H1 (cell line): ENCODE data around the gene CCDC154. TPM values are rescaled to one million over a fixed set of nuclear protein-coding genes. Genes with fewer than 3 reads are reported as not detected.

Source experiments
- CTCF ChIA-PET: fragments of 300-600 bp; sonication (Branson Sonifier 250); formaldehyde crosslinking; loops from one replicate; lab custom pipeline; 2021; ENCODE audit not compliant: partially characterized antibody; lab: Charles Lee
- POLR2A ChIA-PET: fragments of 300-600 bp; sonication (Branson Sonifier 250); formaldehyde crosslinking; loops from one replicate; lab custom pipeline; 2021; ENCODE audit warnings: inconsistent platforms; ENCODE audit not compliant: partially characterized antibody; lab: Charles Lee
- DNase-seq, 2 experiments: peaks; one replicate each; pipeline versions ENCODE4 v3.0.0 to v3.0.0-alpha.2; 2010 to 2022; ENCODE audit warnings: low spot score in 2 of 2, low read depth in 1 of 2, mixed read lengths in 1 of 2
- FAIRE-seq: peaks from 2 replicates; lab custom pipeline; 2011; peaks lifted over from hg19 to GRCh38; lab: Jason Lieb, UNC
- H2AFZ ChIP-seq: 2 replicates; pipeline ENCODE4 v1.8.1; 2012; ENCODE audit warnings: low read length, inconsistent platforms
- H2AK5ac ChIP-seq: 2 replicates; pipeline ENCODE4 v1.6.1; 2013; ENCODE audit warnings: low read depth, low read length
- H2BK120ac ChIP-seq: replicated peaks from 2 replicates; pipeline ENCODE3; 2013; ENCODE audit warnings: low read depth, low read length, inconsistent platforms
- H2BK12ac ChIP-seq: 2 replicates; pipeline ENCODE4 v1.6.1; 2013; ENCODE audit warnings: low read depth, low read length
- H2BK15ac ChIP-seq: 2 replicates; pipeline ENCODE4 v1.6.1; 2013; ENCODE audit warnings: low read length
- H2BK20ac ChIP-seq: 2 replicates; pipeline ENCODE4 v1.6.1; 2013; ENCODE audit warnings: low read length
- H2BK5ac ChIP-seq: 2 replicates; pipeline ENCODE4 v1.6.1; 2013; ENCODE audit warnings: low read depth, low read length
- H3K14ac ChIP-seq: 2 replicates; pipeline ENCODE4 v1.6.1; 2013; ENCODE audit warnings: inconsistent platforms; ENCODE audit not compliant: insufficient read length
- H3K18ac ChIP-seq: 2 replicates; pipeline ENCODE4 v1.6.1; 2013; ENCODE audit warnings: low read length; ENCODE audit errors: extremely low read depth
- H3K23ac ChIP-seq: 2 replicates; pipeline ENCODE4 v1.6.1; 2013; ENCODE audit warnings: inconsistent platforms; ENCODE audit not compliant: insufficient read length
- H3K23me2 ChIP-seq: 2 replicates; pipeline ENCODE4 v1.6.1; 2013; ENCODE audit warnings: low read depth, low read length
- H3K27ac ChIP-seq: 2 replicates; pipeline ENCODE4 v1.6.1; 2011; ENCODE audit warnings: low read depth, low read length, inconsistent platforms
- H3K27me3 ChIP-seq, 4 experiments: replicated peaks in 1 of 4; 1 replicate in 1 of 4; 2 replicates in 3 of 4; pipeline versions ENCODE4 v1.6.1 to v1.8.1; 2011 to 2013; ENCODE audit warnings: low read length in 3 of 4, mild to moderate bottlenecking in 3 of 4, inconsistent platforms in 2 of 4, mixed read lengths in 2 of 4, moderate library complexity in 1 of 4; ENCODE audit not compliant: control insufficient read depth in 3 of 4, insufficient read depth in 3 of 4; ENCODE audit errors: extremely low read depth in 1 of 4
- H3K36me3 ChIP-seq, 4 experiments: 2 replicates each; pipeline versions ENCODE4 v1.6.1 to v1.8.1; 2011 to 2013; ENCODE audit warnings: mild to moderate bottlenecking in 4 of 4, low read length in 3 of 4, moderate library complexity in 2 of 4, control low read depth in 1 of 4, inconsistent platforms in 1 of 4; ENCODE audit not compliant: insufficient read depth in 4 of 4, control insufficient read depth in 2 of 4
- H3K4ac ChIP-seq: replicated peaks from 2 replicates; pipeline ENCODE3; 2013; ENCODE audit warnings: low read length, low read depth, mixed read lengths, inconsistent platforms; ENCODE audit not compliant: insufficient read length
- H3K4me1 ChIP-seq, 4 experiments: replicated peaks in 1 of 4; 1 replicate in 1 of 4; 2 replicates in 3 of 4; pipeline versions ENCODE4 v1.6.1 to v1.8.1; 2011 to 2013; ENCODE audit warnings: low read length in 3 of 4, inconsistent platforms in 2 of 4, mixed read lengths in 1 of 4; ENCODE audit not compliant: insufficient read depth in 4 of 4, control insufficient read depth in 3 of 4
- H3K4me2 ChIP-seq, 2 experiments: 2 replicates each; pipeline versions ENCODE4 v1.6.1 to v1.8.1; 2011 to 2013; ENCODE audit warnings: low read depth in 2 of 2, low read length in 2 of 2, control low read depth in 1 of 2, inconsistent platforms in 1 of 2, mild to moderate bottlenecking in 1 of 2; ENCODE audit not compliant: insufficient read depth in 1 of 2
- H3K4me3 ChIP-seq, 4 experiments: fragments of 200-600, 300-600 bp in 1 of 4; sonication (generic), shearing (Covaris generic), sonication (Bioruptor Twin) in 1 of 4; 2 replicates each; pipeline versions ENCODE4 v1.5.1 to v1.8.1; 2011 to 2016; ENCODE audit warnings: low read length in 4 of 4, low read depth in 3 of 4, control low read depth in 2 of 4, inconsistent platforms in 2 of 4, mild to moderate bottlenecking in 2 of 4, mixed read lengths in 1 of 4, moderate library complexity in 1 of 4; ENCODE audit not compliant: insufficient read depth in 2 of 4; ENCODE audit errors: extremely low read depth in 1 of 4
- H3K56ac ChIP-seq: replicated peaks from 2 replicates; pipeline ENCODE3; 2013; ENCODE audit warnings: low read depth, mild to moderate bottlenecking, mixed read lengths, low read length, inconsistent platforms; ENCODE audit not compliant: insufficient read length
- H3K79me1 ChIP-seq: 2 replicates; pipeline ENCODE4 v1.6.1; 2013; ENCODE audit warnings: low read depth, low read length, control low read depth
- H3K79me2 ChIP-seq, 2 experiments: 2 replicates each; pipeline versions ENCODE4 v1.6.1 to v1.8.1; 2012 to 2013; ENCODE audit warnings: low read length in 2 of 2, mild to moderate bottlenecking in 2 of 2, inconsistent platforms in 1 of 2; ENCODE audit not compliant: insufficient read depth in 2 of 2, control insufficient read depth in 1 of 2
- H3K9ac ChIP-seq, 4 experiments: replicated peaks in 1 of 4; 1 replicate in 1 of 4; 2 replicates in 3 of 4; pipeline versions ENCODE4 v1.6.1 to v1.8.1; 2011 to 2013; ENCODE audit warnings: low read depth in 3 of 4, low read length in 3 of 4, control low read depth in 2 of 4, mild to moderate bottlenecking in 2 of 4, moderate library complexity in 2 of 4, inconsistent platforms in 1 of 4; ENCODE audit errors: extremely low read depth in 1 of 4
- H3K9me3 ChIP-seq, 2 experiments: 2 replicates each; pipeline versions ENCODE4 v1.6.1 to v1.8.1; 2012 to 2013; ENCODE audit warnings: mild to moderate bottlenecking in 2 of 2, moderate library complexity in 2 of 2, control low read depth in 1 of 2, inconsistent platforms in 1 of 2, low read depth in 1 of 2, low read length in 1 of 2, mixed read lengths in 1 of 2; ENCODE audit not compliant: insufficient read depth in 2 of 2
- H4K20me1 ChIP-seq, 2 experiments: replicated peaks in 1 of 2; 2 replicates each; pipeline versions ENCODE3 to v1.8.1; 2011 to 2013; ENCODE audit warnings: inconsistent platforms in 2 of 2, low read length in 2 of 2, mild to moderate bottlenecking in 1 of 2; ENCODE audit not compliant: insufficient read depth in 2 of 2, control insufficient read depth in 1 of 2
- H4K5ac ChIP-seq: 2 replicates; pipeline ENCODE4 v1.6.1; 2013; ENCODE audit warnings: low read length, low read depth, mixed read lengths, inconsistent platforms; ENCODE audit not compliant: insufficient read length
- H4K8ac ChIP-seq: 2 replicates; pipeline ENCODE4 v1.8.0; 2013; ENCODE audit warnings: mild to moderate bottlenecking, moderate library complexity, low read length, inconsistent platforms; ENCODE audit not compliant: insufficient read depth; ENCODE audit errors: extremely low read depth
- H4K91ac ChIP-seq: replicated peaks from 2 replicates; pipeline ENCODE3; 2013; ENCODE audit warnings: low read length, mixed read lengths, inconsistent platforms; ENCODE audit not compliant: insufficient read length
- BCL11A ChIP-seq, 2 experiments: IDR thresholded peaks; one replicate each; pipeline ENCODE4 v1.6.1; 2011; ENCODE audit warnings: low read depth in 2 of 2, low read length in 2 of 2, mild to moderate bottlenecking in 2 of 2
- EZH2 ChIP-seq: fragments of 200-600 bp; sonication (generic); IDR thresholded peaks from 2 replicates; pipeline ENCODE4 v1.7.1; 2012; ENCODE audit warnings: low read depth, mild to moderate bottlenecking, moderate library complexity, low read length, inconsistent platforms; ENCODE audit not compliant: severe bottlenecking
- FOSL1 ChIP-seq: IDR thresholded peaks from 2 replicates; pipeline ENCODE4 v1.6.1; 2011; ENCODE audit warnings: mild to moderate bottlenecking, low read depth, low read length, moderate library complexity; ENCODE audit not compliant: insufficient read depth
- GABPA ChIP-seq: IDR thresholded peaks from 2 replicates; pipeline ENCODE4 v1.6.1; 2011; ENCODE audit warnings: mild to moderate bottlenecking, low read length, moderate library complexity, borderline replicate concordance; ENCODE audit not compliant: insufficient read depth
- GTF2F1 ChIP-seq: IDR thresholded peaks from 2 replicates; pipeline ENCODE4 v1.6.1; 2012; ENCODE audit warnings: low read depth, low read length, improper control_type of control experiment, borderline replicate concordance
- HDAC2 ChIP-seq, 2 experiments: fragments of 300-600 bp in 1 of 2; sonication (generic) in 1 of 2; IDR thresholded peaks; 2 replicates each; pipeline ENCODE4 v1.6.1; 2011 to 2012; ENCODE audit warnings: low read depth in 2 of 2, low read length in 2 of 2, mild to moderate bottlenecking in 2 of 2, moderate library complexity in 2 of 2, borderline replicate concordance in 1 of 2, inconsistent platforms in 1 of 2
- KDM4A ChIP-seq: IDR thresholded peaks from one replicate; pipeline ENCODE4 v1.7.1; 2012; ENCODE audit warnings: low read depth, mild to moderate bottlenecking, moderate library complexity, low read length, inconsistent platforms; ENCODE audit not compliant: severe bottlenecking
- POLR2A ChIP-seq, 2 experiments: IDR thresholded peaks; 1 replicate in 1 of 2; 2 replicates in 1 of 2; pipeline ENCODE4 v1.6.1; 2011; ENCODE audit warnings: low read depth in 2 of 2, low read length in 2 of 2, mild to moderate bottlenecking in 2 of 2; ENCODE audit errors: control extremely low read depth in 1 of 2
- POLR2AphosphoS5 ChIP-seq: IDR thresholded peaks from 2 replicates; pipeline ENCODE4 v1.6.1; 2011; ENCODE audit warnings: low read depth, low read length
- WGBS, 2 experiments: shearing (Covaris generic) in 1 of 2; methylation state at CpG; one replicate each; pipeline versions ENCODE4 v1.1.6 to v1.1.7; 2013 to 2015; ENCODE audit warnings: low lambda C conversion rate in 2 of 2, mixed read lengths in 2 of 2, inconsistent platforms in 1 of 2, low coverage in 1 of 2, missing lambda C conversion rate in 1 of 2; ENCODE audit not compliant: insufficient replicate concordance in 2 of 2, insufficient coverage in 1 of 2, insufficient read length in 1 of 2; ENCODE audit errors: extremely low coverage in 1 of 2, missing lambda C conversion rate in 1 of 2; 5-methylcytosine and 5-hydroxymethylcytosine counted together
- polyA plus RNA-seq, 7 experiments: library from polyadenylated mRNA; depleted of rRNA in 3 of 7; stranded (reverse) in 5 of 7; unstranded in 2 of 7; fragments of >200 nt in 5 of 7; fragments of 200-250 nt in 2 of 7; gene quantifications; 1 replicate in 5 of 7; 2 replicates in 1 of 7; 4 replicates in 1 of 7; pipeline versions ENCODE4 v1.2.1 to v1.2.3, GENCODE V29; 2011 to 2013; ENCODE audit warnings: missing spikeins in 2 of 7, mixed read lengths in 2 of 7
- total RNA-seq: library from RNA; stranded (reverse); fragmentation: NEBNext Ultra II Directional; extraction: Animal tissue kit (Norgen Biotek cat#: 25700); gene quantifications from 2 replicates; pipeline ENCODE4 v1.2.1, GENCODE V29; 2021
- TF ChIP-seq, protein P1 (sequence below): IDR thresholded peaks from 2 replicates; pipeline ENCODE4 v1.6.1; 2011; ENCODE audit warnings: low read length, improper control_type of control experiment

Gene CCDC154
- total and polyA plus RNA-seq, 2 of the 8 experiments (the other 6 are each of a cell fraction or from before 2014, with no cell fraction given), result 0.15 to 0.88 TPM

DNA sequence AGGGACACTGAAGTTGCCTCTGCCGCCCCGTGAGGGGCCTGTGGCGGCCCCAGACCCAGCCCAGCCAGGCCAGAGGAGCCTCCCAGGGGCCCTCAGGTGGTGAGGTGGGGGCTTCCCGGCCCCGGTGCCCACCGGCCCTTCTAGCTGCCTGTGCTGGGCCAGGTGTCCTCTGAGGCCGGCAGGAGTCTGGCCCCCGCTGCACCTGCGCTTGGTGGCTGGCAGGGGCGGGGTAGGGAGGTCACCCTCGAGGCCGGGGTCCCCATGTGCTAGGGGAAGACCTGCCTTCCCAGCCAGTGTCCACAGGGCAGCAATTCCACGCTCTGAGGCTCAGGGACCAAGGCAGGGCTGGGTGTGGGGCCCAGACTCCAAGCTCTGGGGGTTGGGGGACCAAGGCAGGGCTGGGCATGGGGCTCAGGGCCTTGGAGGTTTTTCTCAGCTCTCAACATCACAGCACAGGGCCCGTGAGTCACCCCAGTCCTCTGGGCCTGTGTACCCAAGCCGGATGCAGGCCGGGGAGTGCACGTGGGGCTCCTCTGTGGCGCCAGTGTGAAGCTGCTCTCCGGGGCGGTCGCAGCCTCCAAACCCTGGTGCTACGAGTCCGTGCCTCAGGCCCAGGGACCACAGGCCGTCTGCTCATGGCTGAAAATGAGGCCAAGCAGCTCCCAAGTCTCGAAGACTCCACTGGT is 1.3 kb upstream of the CCDC154 start:
- Histone ChIP-seq H2BK5ac (no peak overlapping the region), H3K27ac (no peak overlapping the region), H3K14ac (no peak overlapping the region), H3K56ac (no peak overlapping the region), H3K9ac (no peak overlapping the region), H4K20me1 (peaks cover 0 to 8% of the 10 kb centered on the region in 2 experiments), H3K18ac (no peak overlapping the region), H3K4ac (no peak overlapping the region), H2AFZ (no peak overlapping the region), H3K79me2 (no peaks in the 10 kb centered on the region), H3K4me3 (no peak overlapping the region), H2BK20ac (no peak overlapping the region), H3K4me2 (no peak overlapping the region), H3K79me1 (no peaks in the 10 kb centered on the region), H4K8ac (no peak overlapping the region), H3K4me1 (no peaks in the 10 kb centered on the region), H3K23me2 (no peaks in the 10 kb centered on the region), H2AK5ac (no peak overlapping the region), H4K5ac (no peak overlapping the region), H3K27me3 (no peaks in the 10 kb centered on the region), H3K23ac (no peak overlapping the region), H2BK15ac (no peak overlapping the region), H2BK12ac (no peak overlapping the region), H3K9me3 (no peaks in the 10 kb centered on the region), H2BK120ac (no peak overlapping the region), H3K36me3 (peaks cover 0 to 25% (median 3%) of the 10 kb centered on the region in 4 experiments; a peak in 3 of 8 replicates), H4K91ac (no peak overlapping the region)
- POLR2A ChIA-PET, result interaction anchor here (0.7 to 1.7 kb wide), 5 partner anchors 10 to 325 kb away, joined by 3 to 4 read pairs (median 3); no protein-coding TSS in a partner anchor
- DNase-seq (no peak), FAIRE-seq (no peak)
- CTCF ChIA-PET, result interaction anchor here (1.0 to 2.2 kb wide), 3 partner anchors 11 to 18 kb away, joined by 3 to 5 read pairs (median 5); partner anchors contain the start of gene PERCC1
- 90% methylated on average over 14 of the region's 25 CpGs; no CpG with 5 or more reads in 1 of the 2 experiments for WGBS, 2 experiments
- TF ChIP-seq POLR2A (IDR thresholded peaks at IDR 0.05; ENCODE audit: control extremely low read depth in 1 of 2, low read depth in 2 of 2, low read length in 2 of 2) (no peak), POLR2AphosphoS5 (no peak), KDM4A (no peak), EZH2 (no peak), FOSL1 (no peak), HDAC2 (IDR thresholded peaks at IDR 0.05; ENCODE audit: borderline replicate concordance in 1 of 2, low read depth in 2 of 2, low read length in 2 of 2) (no peak), BCL11A (IDR thresholded peaks at IDR 0.05; ENCODE audit: low read depth in 2 of 2, low read length in 2 of 2) (no peak), GTF2F1 (no peak), GABPA (no peak)
- TF ChIP-seq, protein P1, sequence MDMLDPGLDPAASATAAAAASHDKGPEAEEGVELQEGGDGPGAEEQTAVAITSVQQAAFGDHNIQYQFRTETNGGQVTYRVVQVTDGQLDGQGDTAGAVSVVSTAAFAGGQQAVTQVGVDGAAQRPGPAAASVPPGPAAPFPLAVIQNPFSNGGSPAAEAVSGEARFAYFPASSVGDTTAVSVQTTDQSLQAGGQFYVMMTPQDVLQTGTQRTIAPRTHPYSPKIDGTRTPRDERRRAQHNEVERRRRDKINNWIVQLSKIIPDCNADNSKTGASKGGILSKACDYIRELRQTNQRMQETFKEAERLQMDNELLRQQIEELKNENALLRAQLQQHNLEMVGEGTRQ, result no peak
